ENCODE measurements around the gene IL1RAPL2. TPM values are rescaled to one million over a fixed set of nuclear protein-coding genes. Genes with fewer than 3 reads are reported as not detected.

The IL1RAPL2 gene
- polyA plus RNA-seq, 1 of the 3 experiments (the other 2 are of a cell fraction), result 0.13 TPM

DNA sequence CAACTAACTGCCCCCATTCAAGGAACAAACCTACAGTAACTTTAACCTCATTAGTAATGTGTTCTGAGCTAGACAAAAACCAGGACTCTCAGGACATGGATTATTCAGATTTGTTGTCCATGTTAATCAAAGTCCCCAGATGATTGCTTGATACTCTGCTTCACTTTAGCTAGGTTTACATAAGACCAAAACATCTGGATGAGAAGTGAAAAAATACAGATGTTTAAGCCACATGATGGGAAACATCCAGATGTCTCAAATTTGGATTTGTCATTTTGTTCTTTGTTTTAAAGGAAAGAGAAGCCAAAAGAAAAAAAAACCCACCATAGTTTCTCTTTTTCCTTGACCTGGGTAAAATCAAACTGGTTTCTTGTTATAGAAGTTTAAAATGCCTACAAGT, 1207.8 kb downstream of the IL1RAPL2 start:
- Histone ChIP-seq H3K27me3 (ENCODE audit: insufficient read depth) (0 out of 2 replicates have a peak, but pooled peaks cover 5% of the 10 kb centered on the region), H3K9ac (no peak overlapping the region), H3K27ac (ENCODE audit: low read depth in 2 of 2, low read length in 1 of 2) (no peak overlapping the region), H3F3A (replicated peaks; ENCODE audit: insufficient read depth) (no peaks in the 10 kb centered on the region), H3K9me3 (no peaks in the 10 kb centered on the region), H3K4me2 (no peak overlapping the region), H3K9me2 (no peaks in the 10 kb centered on the region), H3K4me3 (ENCODE audit: low read depth in 2 of 2, low read length in 1 of 2) (no peak overlapping the region), H2AFZ (ENCODE audit: low read depth) (no peak overlapping the region), H3K36me3 (replicated peaks in 1 of 2; ENCODE audit: control insufficient read depth in 1 of 2, insufficient read depth in 2 of 2, low read length in 1 of 2) (no peaks in the 10 kb centered on the region), H3K79me2 (ENCODE audit: insufficient read depth) (no peaks in the 10 kb centered on the region), H3K4me1 (ENCODE audit: control insufficient read depth in 1 of 2, insufficient read depth in 2 of 2, low read depth in 1 of 2, low read length in 1 of 2) (no peaks in the 10 kb centered on the region), H4K20me1 (ENCODE audit: insufficient read depth) (no peaks in the 10 kb centered on the region)
- TF ChIP-seq RCOR1 (IDR thresholded peaks at IDR 0.05; ENCODE audit: low read length), result no peak
- TF ChIP-seq, protein P1, sequence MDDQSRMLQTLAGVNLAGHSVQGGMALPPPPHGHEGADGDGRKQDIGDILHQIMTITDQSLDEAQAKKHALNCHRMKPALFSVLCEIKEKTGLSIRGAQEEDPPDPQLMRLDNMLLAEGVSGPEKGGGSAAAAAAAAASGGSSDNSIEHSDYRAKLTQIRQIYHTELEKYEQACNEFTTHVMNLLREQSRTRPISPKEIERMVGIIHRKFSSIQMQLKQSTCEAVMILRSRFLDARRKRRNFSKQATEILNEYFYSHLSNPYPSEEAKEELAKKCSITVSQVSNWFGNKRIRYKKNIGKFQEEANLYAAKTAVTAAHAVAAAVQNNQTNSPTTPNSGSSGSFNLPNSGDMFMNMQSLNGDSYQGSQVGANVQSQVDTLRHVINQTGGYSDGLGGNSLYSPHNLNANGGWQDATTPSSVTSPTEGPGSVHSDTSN (IDR thresholded peaks at IDR 0.05), result no peak
- no peak for TF ChIP-seq NFIC (IDR thresholded peaks at IDR 0.05; ENCODE audit: borderline replicate concordance)
- no peak for TF ChIP-seq SMC3 (IDR thresholded peaks at IDR 0.05; ENCODE audit: low read depth, low read length)
- no peak for TF ChIP-seq NRF1 (IDR thresholded peaks at IDR 0.05; ENCODE audit: low read depth, low read length)
- TF ChIP-seq SIN3A (IDR thresholded peaks at IDR 0.05; ENCODE audit: borderline replicate concordance, low read depth, low read length), result no peak
- ChIA-PET CTCF (no interaction called here), POLR2A (no interaction called here)
- DNase-seq, result no peak

DNA sequence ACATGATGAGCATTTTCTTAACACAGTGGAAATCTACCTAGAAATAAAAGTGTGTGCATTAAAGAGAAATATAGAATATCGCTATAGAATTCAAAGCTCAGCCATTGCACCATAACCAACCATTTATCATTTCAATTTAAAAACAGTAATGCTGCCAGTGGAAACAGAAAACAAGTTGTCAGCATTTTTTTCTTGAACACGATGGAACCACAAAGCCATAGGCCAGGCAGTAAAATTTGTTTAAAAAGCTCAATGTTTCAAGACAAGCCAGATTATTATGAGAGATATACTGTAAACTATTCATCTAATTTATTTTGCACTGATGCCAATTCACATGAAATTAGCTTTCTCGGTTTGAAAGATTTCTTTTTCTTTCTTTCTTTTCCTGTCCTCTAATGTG, 1209.7 kb downstream of the IL1RAPL2 start:
- no peak for TF ChIP-seq CHD2 (IDR thresholded peaks at IDR 0.05; ENCODE audit: low read length, partially characterized antibody)
- no peak for TF ChIP-seq MEF2A (IDR thresholded peaks at IDR 0.05; ENCODE audit: borderline replicate concordance, low read depth)
- TF ChIP-seq, protein P2, sequence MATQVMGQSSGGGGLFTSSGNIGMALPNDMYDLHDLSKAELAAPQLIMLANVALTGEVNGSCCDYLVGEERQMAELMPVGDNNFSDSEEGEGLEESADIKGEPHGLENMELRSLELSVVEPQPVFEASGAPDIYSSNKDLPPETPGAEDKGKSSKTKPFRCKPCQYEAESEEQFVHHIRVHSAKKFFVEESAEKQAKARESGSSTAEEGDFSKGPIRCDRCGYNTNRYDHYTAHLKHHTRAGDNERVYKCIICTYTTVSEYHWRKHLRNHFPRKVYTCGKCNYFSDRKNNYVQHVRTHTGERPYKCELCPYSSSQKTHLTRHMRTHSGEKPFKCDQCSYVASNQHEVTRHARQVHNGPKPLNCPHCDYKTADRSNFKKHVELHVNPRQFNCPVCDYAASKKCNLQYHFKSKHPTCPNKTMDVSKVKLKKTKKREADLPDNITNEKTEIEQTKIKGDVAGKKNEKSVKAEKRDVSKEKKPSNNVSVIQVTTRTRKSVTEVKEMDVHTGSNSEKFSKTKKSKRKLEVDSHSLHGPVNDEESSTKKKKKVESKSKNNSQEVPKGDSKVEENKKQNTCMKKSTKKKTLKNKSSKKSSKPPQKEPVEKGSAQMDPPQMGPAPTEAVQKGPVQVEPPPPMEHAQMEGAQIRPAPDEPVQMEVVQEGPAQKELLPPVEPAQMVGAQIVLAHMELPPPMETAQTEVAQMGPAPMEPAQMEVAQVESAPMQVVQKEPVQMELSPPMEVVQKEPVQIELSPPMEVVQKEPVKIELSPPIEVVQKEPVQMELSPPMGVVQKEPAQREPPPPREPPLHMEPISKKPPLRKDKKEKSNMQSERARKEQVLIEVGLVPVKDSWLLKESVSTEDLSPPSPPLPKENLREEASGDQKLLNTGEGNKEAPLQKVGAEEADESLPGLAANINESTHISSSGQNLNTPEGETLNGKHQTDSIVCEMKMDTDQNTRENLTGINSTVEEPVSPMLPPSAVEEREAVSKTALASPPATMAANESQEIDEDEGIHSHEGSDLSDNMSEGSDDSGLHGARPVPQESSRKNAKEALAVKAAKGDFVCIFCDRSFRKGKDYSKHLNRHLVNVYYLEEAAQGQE (IDR thresholded peaks at IDR 0.05; ENCODE audit: low read depth, low read length), result no peak
- no peak for TF ChIP-seq RFX5 (IDR thresholded peaks at IDR 0.05; ENCODE audit: low read length)
- TF ChIP-seq EZH2phosphoT487 (IDR thresholded peaks at IDR 0.05; ENCODE audit: borderline replicate concordance, low read depth), result no peak
- TF ChIP-seq, protein P3, sequence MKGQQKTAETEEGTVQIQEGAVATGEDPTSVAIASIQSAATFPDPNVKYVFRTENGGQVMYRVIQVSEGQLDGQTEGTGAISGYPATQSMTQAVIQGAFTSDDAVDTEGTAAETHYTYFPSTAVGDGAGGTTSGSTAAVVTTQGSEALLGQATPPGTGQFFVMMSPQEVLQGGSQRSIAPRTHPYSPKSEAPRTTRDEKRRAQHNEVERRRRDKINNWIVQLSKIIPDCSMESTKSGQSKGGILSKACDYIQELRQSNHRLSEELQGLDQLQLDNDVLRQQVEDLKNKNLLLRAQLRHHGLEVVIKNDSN (IDR thresholded peaks at IDR 0.05; ENCODE audit: borderline replicate concordance, low read depth), result no peak
- no peak for TF ChIP-seq TCF12 (IDR thresholded peaks at IDR 0.05)
- no peak for TF ChIP-seq EP300 (IDR thresholded peaks at IDR 0.05; ENCODE audit: borderline replicate concordance in 1 of 2, low read depth in 1 of 2, low read length in 1 of 2)
- no peak for TF ChIP-seq TEAD4 (IDR thresholded peaks at IDR 0.05; ENCODE audit: borderline replicate concordance, insufficient read depth)
- TF ChIP-seq GABPA (IDR thresholded peaks at IDR 0.05; ENCODE audit: low read depth), result no peak
- H4K20me1 ChIP-seq (ENCODE audit: insufficient read depth), result no peaks in the 10 kb centered on the region
- CTCF ChIA-PET, result interaction anchor here (0.8 kb wide), 1 partner anchor 853 kb away, joined by 3 read pairs; no protein-coding TSS in a partner anchor
- WGBS (ENCODE audit: low lambda C conversion rate), result 17% methylated on average over 3 of the region's 3 CpGs
- H3K36me3 ChIP-seq (replicated peaks in 1 of 2; ENCODE audit: control insufficient read depth in 1 of 2, insufficient read depth in 2 of 2, low read length in 1 of 2), result no peaks in the 10 kb centered on the region
- H3F3A ChIP-seq (replicated peaks; ENCODE audit: insufficient read depth), result no peaks in the 10 kb centered on the region
- H3K27me3 ChIP-seq (ENCODE audit: insufficient read depth), result 0 out of 2 replicates have a peak, but pooled peaks cover 5% of the 10 kb centered on the region
- H3K4me1 ChIP-seq (ENCODE audit: control insufficient read depth in 1 of 2, insufficient read depth in 2 of 2, low read depth in 1 of 2, low read length in 1 of 2), result no peaks in the 10 kb centered on the region
- DNase-seq, result no peak
- H2AFZ ChIP-seq (ENCODE audit: low read depth), result no peak overlapping the region
- H3K9me3 ChIP-seq, result no peaks in the 10 kb centered on the region
- H3K79me2 ChIP-seq (ENCODE audit: insufficient read depth), result no peaks in the 10 kb centered on the region
- no peaks in the 10 kb centered on the region for H3K9me2 ChIP-seq
- H3K4me2 ChIP-seq, result no peak overlapping the region
- no peak overlapping the region for H3K4me3 ChIP-seq (ENCODE audit: low read depth in 2 of 2, low read length in 1 of 2)
- H3K27ac ChIP-seq (ENCODE audit: low read depth in 2 of 2, low read length in 1 of 2), result no peak overlapping the region
- POLR2A ChIA-PET, result no interaction called here
- H3K9ac ChIP-seq, result no peak overlapping the region

Data from SK-N-SH (cell line).